ENCODE measurements around the gene TANGO6.

TANGO6 gene

DNA sequence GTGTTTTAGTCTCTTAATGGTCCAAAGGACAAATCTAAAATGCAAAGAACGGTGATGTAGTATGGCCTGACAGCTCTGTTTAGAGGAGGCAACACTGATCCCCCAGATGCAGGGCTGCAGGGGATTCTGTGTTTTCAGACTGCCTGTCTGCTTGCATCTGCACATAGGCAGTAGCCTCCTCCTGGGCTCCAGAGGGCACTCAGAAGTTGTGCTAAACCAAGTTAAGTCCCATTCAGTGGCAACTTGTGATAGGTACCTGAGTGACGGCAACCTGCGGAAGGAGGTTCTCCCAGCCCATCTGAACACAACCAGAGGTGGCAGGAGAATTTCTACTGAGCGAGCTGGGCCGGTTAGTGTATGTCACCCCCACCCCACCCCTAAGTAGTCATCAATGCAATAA, 272.0 kb downstream of the TANGO6 start:
- intact Hi-C loops (cut with DNase I; ENCODE audit: low total_unique reads): no loop called here
- no peak for DNase-seq
- Histone ChIP-seq H3K27me3 (no peaks in the 10 kb centered on the region), H3K4me3 (no peak overlapping the region), H3K9me3 (no peaks in the 10 kb centered on the region), H3K36me3 (peaks cover 34 to 77% (median 73%) of the 10 kb centered on the region in 3 donors), H3K4me1 (peaks cover 0 to 15% (median 4%) of the 10 kb centered on the region in 4 donors), H3K27ac (no peak overlapping the region)
- TF ChIP-seq, protein P1, sequence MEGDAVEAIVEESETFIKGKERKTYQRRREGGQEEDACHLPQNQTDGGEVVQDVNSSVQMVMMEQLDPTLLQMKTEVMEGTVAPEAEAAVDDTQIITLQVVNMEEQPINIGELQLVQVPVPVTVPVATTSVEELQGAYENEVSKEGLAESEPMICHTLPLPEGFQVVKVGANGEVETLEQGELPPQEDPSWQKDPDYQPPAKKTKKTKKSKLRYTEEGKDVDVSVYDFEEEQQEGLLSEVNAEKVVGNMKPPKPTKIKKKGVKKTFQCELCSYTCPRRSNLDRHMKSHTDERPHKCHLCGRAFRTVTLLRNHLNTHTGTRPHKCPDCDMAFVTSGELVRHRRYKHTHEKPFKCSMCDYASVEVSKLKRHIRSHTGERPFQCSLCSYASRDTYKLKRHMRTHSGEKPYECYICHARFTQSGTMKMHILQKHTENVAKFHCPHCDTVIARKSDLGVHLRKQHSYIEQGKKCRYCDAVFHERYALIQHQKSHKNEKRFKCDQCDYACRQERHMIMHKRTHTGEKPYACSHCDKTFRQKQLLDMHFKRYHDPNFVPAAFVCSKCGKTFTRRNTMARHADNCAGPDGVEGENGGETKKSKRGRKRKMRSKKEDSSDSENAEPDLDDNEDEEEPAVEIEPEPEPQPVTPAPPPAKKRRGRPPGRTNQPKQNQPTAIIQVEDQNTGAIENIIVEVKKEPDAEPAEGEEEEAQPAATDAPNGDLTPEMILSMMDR (IDR thresholded peaks at IDR 0.05): no peak

DNA sequence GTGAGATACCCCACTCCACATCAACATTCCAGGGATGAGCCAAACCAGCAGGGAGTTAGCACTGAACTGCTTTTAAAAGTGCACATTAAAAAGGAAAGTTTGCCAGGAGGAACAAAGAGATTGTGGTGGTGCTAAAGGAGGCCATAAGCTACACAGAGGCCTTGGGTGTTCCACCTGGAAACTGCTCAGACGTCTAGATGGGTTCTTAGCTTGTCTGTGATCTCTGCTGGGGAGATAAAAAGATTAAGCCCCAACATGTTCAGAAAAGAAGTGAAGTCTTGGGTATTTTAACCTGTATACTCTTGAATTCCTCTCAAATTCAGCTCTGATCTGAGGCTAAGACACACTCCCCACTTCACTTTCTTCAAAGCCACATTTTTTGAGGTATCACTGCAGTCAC, 272.5 kb downstream of the TANGO6 start:
- Histone ChIP-seq H3K9me3 (no peaks in the 10 kb centered on the region), H3K27ac (no peak overlapping the region), H3K4me1 (peaks cover 0 to 15% (median 4%) of the 10 kb centered on the region in 4 donors), H3K36me3 (peaks cover 39 to 78% (median 74%) of the 10 kb centered on the region in 3 donors), H3K27me3 (no peaks in the 10 kb centered on the region), H3K4me3 (no peak overlapping the region)
- TF ChIP-seq, protein P1 (IDR thresholded peaks at IDR 0.05): no peak
- DNase-seq: no peak
- intact Hi-C loops (cut with DNase I; ENCODE audit: low total_unique reads): no loop called here

DNA sequence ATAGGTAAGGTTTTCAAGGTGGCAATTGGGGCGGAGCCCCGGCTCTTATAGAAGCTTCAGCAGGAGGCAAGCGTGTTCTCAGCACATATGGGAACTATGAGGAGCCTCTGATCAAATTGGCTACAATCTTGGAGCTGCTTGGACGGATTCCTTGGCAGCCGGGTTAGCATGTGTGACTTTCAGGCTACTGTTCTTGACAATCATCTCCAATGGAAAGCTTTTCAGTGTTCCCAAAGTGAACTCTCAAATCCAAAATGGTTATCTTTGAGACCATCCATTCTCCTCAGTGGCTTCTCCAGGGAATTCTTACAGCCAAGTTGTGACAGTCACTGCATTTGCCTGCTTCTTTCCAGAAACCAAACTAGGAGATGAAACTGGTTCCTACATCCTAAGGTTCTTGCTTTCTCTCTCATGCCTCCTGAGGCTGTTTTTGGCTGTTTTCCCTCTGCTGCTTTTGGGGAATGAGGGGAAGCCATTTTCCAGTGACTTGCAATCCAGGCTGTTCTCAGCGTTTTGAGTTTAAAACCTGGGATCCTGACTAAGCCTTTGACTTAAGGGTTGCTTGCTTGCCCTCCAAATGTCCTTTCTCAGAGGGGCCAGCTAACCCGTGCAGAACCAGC, 273.0 kb downstream of the TANGO6 start:
- no peaks in the 10 kb centered on the region for H3K9me3 ChIP-seq
- TF ChIP-seq, protein P1 (IDR thresholded peaks at IDR 0.05): no peak
- H3K36me3 ChIP-seq: peaks cover 42 to 81% (median 80%) of the 10 kb centered on the region in 3 donors
- peaks cover 0 to 15% (median 4%) of the 10 kb centered on the region in 4 donors for H3K4me1 ChIP-seq
- no peak for DNase-seq
- H3K4me3 ChIP-seq: no peak overlapping the region
- H3K27ac ChIP-seq: no peak overlapping the region
- intact Hi-C loops (cut with DNase I; ENCODE audit: low total_unique reads): no loop called here
- no peaks in the 10 kb centered on the region for H3K27me3 ChIP-seq

DNA sequence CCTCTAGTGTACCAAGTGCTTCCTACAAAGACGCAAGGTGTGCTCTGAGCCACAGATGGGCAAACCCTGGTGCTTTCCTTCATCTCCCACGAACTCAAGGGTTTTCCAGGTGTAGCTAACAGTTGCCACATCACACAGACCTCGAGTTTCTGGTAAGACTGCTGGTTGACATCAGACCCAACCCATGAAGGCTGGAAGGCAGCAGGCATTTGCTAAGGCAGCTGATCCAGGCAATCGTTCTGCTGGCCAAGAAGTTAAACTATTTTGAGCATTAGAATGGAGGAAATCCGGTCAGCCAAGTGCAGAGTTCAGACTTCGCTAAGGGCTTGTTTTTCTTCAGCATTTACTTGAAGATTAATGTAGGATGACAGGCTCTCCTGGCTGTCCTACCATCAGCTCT, 273.6 kb downstream of the TANGO6 start:
- TF ChIP-seq, protein P1 (IDR thresholded peaks at IDR 0.05): no peak
- intact Hi-C loops (cut with DNase I; ENCODE audit: low total_unique reads): no loop called here
- H3K4me3 ChIP-seq: no peak overlapping the region
- H3K27ac ChIP-seq: no peak overlapping the region
- H3K27me3 ChIP-seq: no peaks in the 10 kb centered on the region
- H3K4me1 ChIP-seq: peaks cover 0 to 15% (median 4%) of the 10 kb centered on the region in 4 donors
- no peak for DNase-seq
- H3K36me3 ChIP-seq: peaks cover 42 to 81% (median 76%) of the 10 kb centered on the region in 3 donors
- no peaks in the 10 kb centered on the region for H3K9me3 ChIP-seq

DNA sequence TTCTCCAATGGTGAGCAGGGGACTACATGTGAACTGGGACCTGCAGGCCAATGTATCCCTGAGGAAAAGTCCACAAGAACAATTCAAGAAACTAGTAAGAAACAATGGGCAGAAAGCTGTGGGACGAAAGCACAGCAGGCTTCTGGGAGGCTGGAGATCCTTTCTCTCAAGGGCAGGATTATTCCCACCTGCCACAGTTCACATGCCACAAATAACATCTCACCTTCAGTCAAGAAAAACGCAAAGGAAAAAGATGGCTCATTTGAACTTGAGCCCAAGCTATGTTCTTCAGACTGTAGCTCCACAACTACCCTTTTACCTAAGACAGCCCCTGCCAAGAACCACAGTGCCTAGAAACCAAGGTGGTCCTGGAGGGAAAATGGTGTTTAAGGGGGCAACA, 275.1 kb downstream of the TANGO6 start:
- Histone ChIP-seq H3K27ac (no peak overlapping the region), H3K27me3 (no peaks in the 10 kb centered on the region), H3K4me3 (no peak overlapping the region), H3K4me1 (peaks cover 0 to 9% (median 4%) of the 10 kb centered on the region in 4 donors), H3K9me3 (no peaks in the 10 kb centered on the region), H3K36me3 (peaks cover 42 to 75% (median 63%) of the 10 kb centered on the region in 3 donors)
- TF ChIP-seq, protein P1 (IDR thresholded peaks at IDR 0.05): no peak
- no peak for DNase-seq
- intact Hi-C loops (cut with DNase I; ENCODE audit: low total_unique reads): no loop called here
